GM10248 (cell line): Measurements from ENCODE around the gene VPS72.
"Not testable (repeated sequence)": the region's sequence is repeated elsewhere in the genome, so short reads cannot be mapped to it uniquely, and the experiment has no call there.

Source experiments
- CTCF ChIA-PET: fragments of 300-600 bp; sonication (Branson Sonifier 250); formaldehyde crosslinking; extraction: SDS; loops from one replicate; lab custom pipeline; 2021; ENCODE audit warnings: antibody characterized with exemption; lab: Yijun Ruan, JAX
- POLR2A ChIA-PET: fragments of 350-650 bp; sonication (Branson Sonifier 250); formaldehyde crosslinking; extraction: SDS; loops from one replicate; lab custom pipeline; 2020; ENCODE audit warnings: antibody characterized with exemption; lab: Yijun Ruan, JAX
- DNase-seq: peaks from one replicate; pipeline ENCODE4 v3.0.0; 2012; ENCODE audit errors: extremely low spot score
- TF ChIP-seq, protein P1 (sequence below): IDR thresholded peaks from 2 replicates; pipeline ENCODE4 v1.5.1; 2012; ENCODE audit warnings: mild to moderate bottlenecking, low read depth; ENCODE audit errors: extremely low read depth, missing control alignments, control extremely low read depth

Gene VPS72

GRCh38 chr1:151192047-151192446, 2.0 kb upstream of the VPS72 start:
- CTCF ChIA-PET, result interaction anchor here (1.2 to 2.1 kb wide), 3 partner anchors 10 to 59 kb away, joined by 3 to 7 read pairs (median 5); partner anchors contain the start of gene TNFAIP8L2
- POLR2A ChIA-PET, result no interaction called here
- TF ChIP-seq, protein P1, sequence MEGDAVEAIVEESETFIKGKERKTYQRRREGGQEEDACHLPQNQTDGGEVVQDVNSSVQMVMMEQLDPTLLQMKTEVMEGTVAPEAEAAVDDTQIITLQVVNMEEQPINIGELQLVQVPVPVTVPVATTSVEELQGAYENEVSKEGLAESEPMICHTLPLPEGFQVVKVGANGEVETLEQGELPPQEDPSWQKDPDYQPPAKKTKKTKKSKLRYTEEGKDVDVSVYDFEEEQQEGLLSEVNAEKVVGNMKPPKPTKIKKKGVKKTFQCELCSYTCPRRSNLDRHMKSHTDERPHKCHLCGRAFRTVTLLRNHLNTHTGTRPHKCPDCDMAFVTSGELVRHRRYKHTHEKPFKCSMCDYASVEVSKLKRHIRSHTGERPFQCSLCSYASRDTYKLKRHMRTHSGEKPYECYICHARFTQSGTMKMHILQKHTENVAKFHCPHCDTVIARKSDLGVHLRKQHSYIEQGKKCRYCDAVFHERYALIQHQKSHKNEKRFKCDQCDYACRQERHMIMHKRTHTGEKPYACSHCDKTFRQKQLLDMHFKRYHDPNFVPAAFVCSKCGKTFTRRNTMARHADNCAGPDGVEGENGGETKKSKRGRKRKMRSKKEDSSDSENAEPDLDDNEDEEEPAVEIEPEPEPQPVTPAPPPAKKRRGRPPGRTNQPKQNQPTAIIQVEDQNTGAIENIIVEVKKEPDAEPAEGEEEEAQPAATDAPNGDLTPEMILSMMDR, result no peak
- DNase-seq, result no peak

DNA sequence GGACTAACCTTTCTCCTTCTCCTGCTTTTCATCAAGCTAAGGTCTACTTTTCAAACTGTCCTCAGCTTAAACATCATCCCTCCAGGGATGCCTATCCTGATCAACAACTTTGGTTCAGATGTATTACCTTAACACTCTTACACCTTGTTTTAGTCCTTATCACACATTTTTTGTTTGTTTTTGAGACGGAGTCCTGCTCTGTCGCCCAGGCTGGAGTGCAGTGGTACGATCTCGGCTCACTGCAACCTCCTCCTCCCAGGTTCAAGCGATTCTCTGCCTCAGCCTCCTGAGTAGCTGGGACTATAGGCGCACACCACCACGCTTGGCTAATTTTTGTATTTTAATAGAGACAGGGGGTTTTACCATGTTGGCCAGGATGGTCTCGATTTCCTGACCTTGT, 1.3 kb downstream of the VPS72 start:
- CTCF ChIA-PET, result interaction anchor here (0.9 to 1.4 kb wide), 3 partner anchors 11 to 118 kb away, joined by 3 to 5 read pairs (median 3); partner anchors contain the start of gene GABPB2
- POLR2A ChIA-PET, result not testable (repeated sequence)

DNA sequence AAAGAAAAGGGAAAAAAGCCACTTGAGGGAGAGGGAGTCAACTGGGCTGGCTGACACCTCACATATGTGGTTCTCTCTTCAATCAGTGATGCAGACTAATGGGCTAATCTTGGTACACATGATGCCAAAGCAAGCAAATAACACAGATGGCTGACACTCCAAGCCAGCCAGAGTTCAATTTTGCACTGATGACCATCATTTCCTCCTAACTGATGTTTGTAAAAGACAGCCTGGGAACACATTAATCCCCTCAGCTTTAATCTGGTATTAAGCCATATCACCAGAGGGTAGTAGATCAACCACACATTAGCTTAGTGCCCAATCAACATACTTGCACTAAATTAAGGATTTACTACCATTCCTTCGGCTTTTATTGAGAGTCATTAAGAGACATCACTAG, 2.8 kb downstream of the VPS72 start:
- TF ChIP-seq, protein P1, result no peak
- CTCF ChIA-PET, result interaction anchor here (1.2 to 1.5 kb wide), 4 partner anchors 11 to 87 kb away, joined by 3 to 4 read pairs (median 3); partner anchors contain the start of gene TMOD4
- POLR2A ChIA-PET, result no interaction called here
- no peak for DNase-seq

More for the DNA sequence above, 1.3 kb downstream of the VPS72 start:
- DNase-seq, result not testable (repeated sequence)

DNA sequence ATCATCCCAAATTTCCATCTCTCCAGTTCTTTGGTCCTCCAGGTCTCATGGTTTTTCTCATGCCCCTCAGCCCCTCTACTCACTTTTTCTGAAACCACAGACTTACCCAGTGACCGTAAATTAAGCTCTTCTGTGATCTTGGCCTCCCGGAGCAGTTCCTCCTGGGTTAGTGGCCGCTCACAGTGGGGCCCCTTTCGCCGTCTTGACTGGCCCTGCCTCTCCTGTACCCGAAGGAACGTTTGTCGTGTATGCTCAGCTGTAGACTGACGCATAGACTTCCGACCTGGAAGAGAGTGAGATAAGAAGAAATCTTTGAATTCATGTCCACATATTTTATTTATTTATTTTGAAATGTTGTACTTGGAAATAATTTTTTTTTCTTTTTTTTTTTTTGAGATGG, 5.8 kb downstream of the VPS72 start:
- ChIA-PET POLR2A (no interaction called here), CTCF (interaction anchor here (0.6 to 2.0 kb wide), 2 partner anchors 8 to 495 kb away, joined by 3 to 6 read pairs; partner anchors contain the start of gene TMOD4)
- TF ChIP-seq, protein P1, result no peak
- DNase-seq, result no peak

DNA sequence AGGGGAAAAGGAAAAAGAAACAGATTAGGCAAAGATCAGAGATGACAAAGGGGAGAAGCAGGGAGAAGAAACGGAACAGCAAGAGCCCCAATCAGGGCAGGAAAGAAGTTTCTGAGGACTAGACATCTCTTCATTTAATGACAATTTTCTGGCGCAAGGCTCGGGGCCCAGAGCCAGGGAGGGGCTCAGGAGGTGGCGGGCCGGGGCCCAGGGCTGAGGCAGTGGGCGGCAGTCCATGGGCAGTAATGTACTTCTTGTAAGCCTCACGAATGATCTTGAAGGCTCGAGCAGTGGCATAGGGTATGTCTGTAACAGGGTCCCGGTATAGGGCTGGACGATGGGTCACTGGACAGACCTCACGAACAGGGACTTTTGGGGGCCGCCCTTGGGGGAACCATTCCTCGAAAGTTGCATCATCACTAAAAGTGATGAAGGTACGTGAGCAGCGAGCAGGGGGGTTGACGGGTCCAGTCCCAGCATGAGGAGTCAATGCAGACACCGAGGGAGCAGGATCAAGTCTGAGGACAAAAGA, 13.4 kb downstream of the VPS72 start:
- ChIA-PET POLR2A (no interaction called here), CTCF (interaction anchor here (1.0 to 1.7 kb wide), 10 partner anchors 8 to 25 kb away, joined by 3 to 7 read pairs (median 4); partner anchors contain the start of genes TNFAIP8L2 and VPS72)
- TF ChIP-seq, protein P1, result no peak
- no peak for DNase-seq

- CTCF ChIA-PET, result interaction anchor here (0.9 to 1.7 kb wide), 9 partner anchors 9 to 76 kb away, joined by 3 to 6 read pairs (median 4); partner anchors contain the start of gene VPS72
- DNase-seq, result no peak
- TF ChIP-seq, protein P1, result peak; percentile 27
- POLR2A ChIA-PET, result no interaction called here
Observed at GRCh38 chr1:151175863-151176262, 14.1 kb downstream of the VPS72 start, which contains the start of gene TMOD4. Gene TMOD4 (minus strand): TSS chr1:151175981. CDS start chr1:151174875, 1,106 bp downstream.
